GM15510 (cell line): ENCODE data around the gene NPC1.

Experiments used
- POLR2A ChIP-seq: IDR thresholded peaks from 3 replicates; pipeline ENCODE4 v1.6.1; 2011; ENCODE audit warnings: borderline replicate concordance; ENCODE audit not compliant: insufficient read length; ENCODE audit errors: extremely low read depth

The NPC1 gene

GRCh38 chr18:23572570-23572969, 13.7 kb downstream of the NPC1 start:
- no peak for TF ChIP-seq POLR2A

GRCh38 chr18:23572012-23572411, 14.3 kb downstream of the NPC1 start:
- no peak for TF ChIP-seq POLR2A

GRCh38 chr18:23570912-23571504, 15.3 kb downstream of the NPC1 start:
- TF ChIP-seq POLR2A, result no peak

- TF ChIP-seq POLR2A, result no peak
These were observed 16.8 kb downstream of the NPC1 start for GRCh38 chr18:23569299-23570063.

GRCh38 chr18:23568281-23569138, 17.8 kb downstream of the NPC1 start:
- TF ChIP-seq POLR2A, result no peak

- TF ChIP-seq POLR2A, result no peak
These were observed 18.6 kb downstream of the NPC1 start for GRCh38 chr18:23567671-23568070.

GRCh38 chr18:23565916-23566547, 20.3 kb downstream of the NPC1 start:
- TF ChIP-seq POLR2A, result no peak

GRCh38 chr18:23563377-23564043, 22.8 kb downstream of the NPC1 start:
- TF ChIP-seq POLR2A, result no peak

GRCh38 chr18:23560186-23560585, 26.1 kb downstream of the NPC1 start:
- no peak for TF ChIP-seq POLR2A

GRCh38 chr18:23556145-23556780, 30.0 kb downstream of the NPC1 start:
- no peak for TF ChIP-seq POLR2A

GRCh38 chr18:23553887-23554286, 32.4 kb downstream of the NPC1 start:
- TF ChIP-seq POLR2A, result no peak

- no peak for TF ChIP-seq POLR2A
These were observed 33.8 kb downstream of the NPC1 start for GRCh38 chr18:23552505-23552904.

GRCh38 chr18:23551978-23552377, 34.3 kb downstream of the NPC1 start:
- TF ChIP-seq POLR2A, result no peak

GRCh38 chr18:23550898-23551297, 35.4 kb downstream of the NPC1 start:
- TF ChIP-seq POLR2A, result no peak
